KMS-11 (cell line): Measurements from ENCODE around the gene SLC23A2.

Source experiments
- H2AFZ ChIP-seq: fragments of 200-600 bp; sonication (generic); 2 replicates; pipeline ENCODE4 v1.6.1; 2016; ENCODE audit warnings: antibody characterized with exemption, mixed run types, low read depth
- H3K27ac ChIP-seq: fragments of 200-600 bp; sonication (generic); 2 replicates; pipeline ENCODE4 v1.6.1; 2016; ENCODE audit warnings: mild to moderate bottlenecking, mixed run types
- H3K27me3 ChIP-seq: fragments of 200-600 bp; sonication (generic); 2 replicates; pipeline ENCODE4 v1.6.1; 2017; ENCODE audit warnings: mild to moderate bottlenecking, low read depth, mixed run types, moderate library complexity; ENCODE audit not compliant: insufficient read depth
- H3K36me3 ChIP-seq: fragments of 200-600 bp; sonication (generic); 2 replicates; pipeline ENCODE4 v1.6.1; 2017; ENCODE audit warnings: mild to moderate bottlenecking, mixed run types; ENCODE audit not compliant: insufficient read depth
- H3K4me1 ChIP-seq: fragments of 200-600 bp; sonication (generic); 2 replicates; pipeline ENCODE4 v1.6.1; 2016; ENCODE audit warnings: mild to moderate bottlenecking, low read depth, mixed run types; ENCODE audit not compliant: poor library complexity, severe bottlenecking
- H3K4me2 ChIP-seq: fragments of 200-600 bp; sonication (generic); 2 replicates; pipeline ENCODE4 v1.7.0; 2016; ENCODE audit warnings: mild to moderate bottlenecking, mixed run types
- H3K4me3 ChIP-seq: fragments of 200-600 bp; sonication (generic); IDR thresholded peaks from 2 replicates; pipeline ENCODE4 v1.6.1; 2017; ENCODE audit warnings: low read depth, low read length, mixed read lengths; ENCODE audit not compliant: insufficient read depth
- H3K79me2 ChIP-seq: fragments of 200-600 bp; sonication (generic); 2 replicates; pipeline ENCODE4 v1.6.1; 2016; ENCODE audit warnings: low read depth, mixed run types; ENCODE audit not compliant: insufficient read depth
- H3K9ac ChIP-seq: fragments of 200-600 bp; sonication (generic); 2 replicates; pipeline ENCODE4 v1.6.1; 2016; ENCODE audit warnings: mild to moderate bottlenecking, mixed run types
- H4K20me1 ChIP-seq: fragments of 200-600 bp; sonication (generic); 2 replicates; pipeline ENCODE4 v1.6.1; 2016; ENCODE audit warnings: mild to moderate bottlenecking, mixed run types; ENCODE audit not compliant: insufficient read depth
- TF ChIP-seq, protein P1 (sequence below): fragments of 200-600 bp; sonication (generic); conservative IDR thresholded peaks from 2 replicates; pipeline ENCODE4 v1.6.1; 2017; ENCODE audit warnings: low read depth, mild to moderate bottlenecking, antibody characterized with exemption, low read length, moderate library complexity, mixed read lengths

The SLC23A2 gene

DNA sequence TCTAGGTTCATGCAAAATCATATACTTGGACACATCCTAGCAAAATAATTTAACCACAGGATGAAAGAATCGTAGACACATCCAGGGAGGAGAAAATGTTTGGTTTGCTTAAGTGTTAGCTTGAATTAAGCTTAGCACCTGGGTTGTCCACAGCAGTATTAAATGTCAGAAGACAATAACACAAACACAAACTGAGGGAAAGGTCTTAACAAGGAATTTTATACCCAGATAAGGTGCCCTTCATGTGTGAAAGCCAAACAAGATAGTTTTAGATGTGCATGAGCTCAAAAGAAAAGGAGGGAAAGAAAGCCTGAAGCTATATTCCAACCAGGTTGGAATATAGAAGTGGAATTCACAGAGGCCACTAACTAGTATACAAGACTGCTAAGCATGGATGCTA, 49.1 kb downstream of the SLC23A2 start:
- H3K27me3 ChIP-seq: no peaks in the 10 kb centered on the region

DNA sequence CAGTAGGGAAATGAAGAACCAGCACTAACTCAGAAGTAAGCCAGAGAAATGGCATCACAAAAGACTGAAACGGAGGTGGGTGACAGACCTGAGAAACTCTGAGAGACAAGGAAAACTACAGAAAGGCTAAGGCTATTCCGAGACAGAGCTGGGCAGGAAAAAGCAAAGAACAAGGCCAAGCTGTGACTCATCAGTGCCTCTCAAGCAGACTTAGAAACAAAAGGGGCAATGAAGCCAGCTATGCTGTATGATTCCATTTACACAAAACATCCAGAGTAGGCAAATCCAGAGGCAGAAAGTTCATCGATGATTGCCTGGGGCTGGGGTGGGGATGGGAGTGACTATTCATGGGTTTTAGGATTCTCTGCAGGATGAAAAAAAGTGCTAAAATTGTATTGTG, 50.0 kb downstream of the SLC23A2 start:
- Histone ChIP-seq H3K79me2 (no peaks in the 10 kb centered on the region), H3K36me3 (no peaks in the 10 kb centered on the region), H3K4me3 (no peak overlapping the region), H3K27ac (no peak overlapping the region), H4K20me1 (no peaks in the 10 kb centered on the region), H3K9ac (no peak overlapping the region), H3K4me2 (no peak overlapping the region), H2AFZ (no peak overlapping the region), H3K27me3 (no peaks in the 10 kb centered on the region), H3K4me1 (no peaks in the 10 kb centered on the region)
- TF ChIP-seq, protein P1, sequence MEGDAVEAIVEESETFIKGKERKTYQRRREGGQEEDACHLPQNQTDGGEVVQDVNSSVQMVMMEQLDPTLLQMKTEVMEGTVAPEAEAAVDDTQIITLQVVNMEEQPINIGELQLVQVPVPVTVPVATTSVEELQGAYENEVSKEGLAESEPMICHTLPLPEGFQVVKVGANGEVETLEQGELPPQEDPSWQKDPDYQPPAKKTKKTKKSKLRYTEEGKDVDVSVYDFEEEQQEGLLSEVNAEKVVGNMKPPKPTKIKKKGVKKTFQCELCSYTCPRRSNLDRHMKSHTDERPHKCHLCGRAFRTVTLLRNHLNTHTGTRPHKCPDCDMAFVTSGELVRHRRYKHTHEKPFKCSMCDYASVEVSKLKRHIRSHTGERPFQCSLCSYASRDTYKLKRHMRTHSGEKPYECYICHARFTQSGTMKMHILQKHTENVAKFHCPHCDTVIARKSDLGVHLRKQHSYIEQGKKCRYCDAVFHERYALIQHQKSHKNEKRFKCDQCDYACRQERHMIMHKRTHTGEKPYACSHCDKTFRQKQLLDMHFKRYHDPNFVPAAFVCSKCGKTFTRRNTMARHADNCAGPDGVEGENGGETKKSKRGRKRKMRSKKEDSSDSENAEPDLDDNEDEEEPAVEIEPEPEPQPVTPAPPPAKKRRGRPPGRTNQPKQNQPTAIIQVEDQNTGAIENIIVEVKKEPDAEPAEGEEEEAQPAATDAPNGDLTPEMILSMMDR: no peak

More for the DNA sequence above, 49.1 kb downstream of the SLC23A2 start:
- H3K27ac ChIP-seq: no peak overlapping the region
- no peaks in the 10 kb centered on the region for H3K36me3 ChIP-seq
- H3K4me1 ChIP-seq: no peaks in the 10 kb centered on the region
- TF ChIP-seq, protein P1: no peak
- H3K4me2 ChIP-seq: no peak overlapping the region
- no peaks in the 10 kb centered on the region for H4K20me1 ChIP-seq
- H2AFZ ChIP-seq: no peak overlapping the region
- no peak overlapping the region for H3K9ac ChIP-seq
- H3K79me2 ChIP-seq: no peaks in the 10 kb centered on the region
- no peak overlapping the region for H3K4me3 ChIP-seq

DNA sequence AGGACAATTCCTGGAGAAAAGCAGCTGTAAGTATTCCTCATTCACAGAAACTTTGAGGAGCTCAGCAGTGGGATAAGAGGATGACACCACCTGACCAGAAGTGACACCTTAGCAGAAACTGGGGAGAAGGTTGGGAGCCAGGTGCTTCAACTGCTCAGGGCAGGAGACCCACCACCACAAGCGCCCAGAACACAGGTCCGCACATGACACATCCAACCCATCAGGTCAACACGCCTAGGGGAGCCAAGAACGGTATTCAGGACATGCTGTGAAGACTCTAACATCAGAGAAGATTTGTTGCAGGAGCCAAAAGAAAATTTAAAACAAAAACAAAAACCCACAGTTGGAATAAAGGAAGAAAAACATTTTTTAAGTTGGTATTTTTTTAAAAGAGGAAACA, 50.5 kb downstream of the SLC23A2 start:
- Histone ChIP-seq H3K27me3 (no peaks in the 10 kb centered on the region), H3K36me3 (no peaks in the 10 kb centered on the region), H3K4me1 (no peaks in the 10 kb centered on the region), H3K4me3 (no peak overlapping the region), H3K79me2 (no peaks in the 10 kb centered on the region), H3K4me2 (no peak overlapping the region), H3K27ac (no peak overlapping the region), H3K9ac (no peak overlapping the region), H4K20me1 (no peaks in the 10 kb centered on the region), H2AFZ (no peak overlapping the region)
- TF ChIP-seq, protein P1: no peak

DNA sequence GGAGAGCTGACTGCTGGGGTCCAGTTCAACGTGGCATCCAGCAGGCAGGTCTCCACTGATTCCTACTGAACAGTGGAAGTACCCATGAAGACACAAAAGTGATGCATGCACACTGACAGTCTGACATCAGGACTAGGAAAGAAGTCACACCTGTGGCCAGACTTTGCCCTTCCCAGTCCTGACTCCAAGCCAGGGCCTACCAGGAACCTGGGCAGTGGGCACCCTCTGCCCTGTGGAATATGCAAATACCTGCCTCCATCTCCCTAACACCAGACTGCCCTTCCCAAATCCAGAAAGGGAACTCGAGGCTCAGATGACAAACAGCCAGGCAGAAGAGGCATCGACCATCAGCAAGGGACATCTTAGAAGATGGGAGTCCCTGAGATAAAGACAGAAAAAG, 50.9 kb downstream of the SLC23A2 start:
- TF ChIP-seq, protein P1: no peak
- Histone ChIP-seq H2AFZ (no peak overlapping the region), H3K27me3 (no peaks in the 10 kb centered on the region), H3K27ac (no peak overlapping the region), H4K20me1 (no peaks in the 10 kb centered on the region), H3K9ac (no peak overlapping the region), H3K4me1 (no peaks in the 10 kb centered on the region), H3K79me2 (no peaks in the 10 kb centered on the region), H3K4me3 (no peak overlapping the region), H3K4me2 (no peak overlapping the region), H3K36me3 (no peaks in the 10 kb centered on the region)

DNA sequence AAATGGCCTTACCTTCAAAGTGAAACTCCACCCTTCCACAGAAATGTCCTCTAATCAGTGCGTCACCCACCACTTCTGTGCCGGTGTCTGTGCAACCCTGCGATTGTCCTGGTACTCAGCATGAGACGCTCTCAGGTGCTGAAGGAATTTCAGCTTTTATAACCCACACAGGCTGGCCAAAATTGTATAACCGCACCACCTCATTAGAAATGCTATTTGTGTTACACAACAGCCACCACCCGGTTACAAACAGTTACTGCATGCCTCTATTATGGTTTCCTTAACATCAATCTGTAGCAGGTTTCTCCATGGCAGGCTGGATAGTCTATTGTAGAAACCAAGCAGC, 51.5 kb downstream of the SLC23A2 start:
- H3K9ac ChIP-seq: no peak overlapping the region
- H3K4me2 ChIP-seq: no peak overlapping the region
- no peaks in the 10 kb centered on the region for H3K36me3 ChIP-seq
- TF ChIP-seq, protein P1: no peak
- no peak overlapping the region for H3K4me3 ChIP-seq
- H3K79me2 ChIP-seq: no peaks in the 10 kb centered on the region
- no peaks in the 10 kb centered on the region for H3K27me3 ChIP-seq
- H4K20me1 ChIP-seq: no peaks in the 10 kb centered on the region
- no peak overlapping the region for H2AFZ ChIP-seq
- no peaks in the 10 kb centered on the region for H3K4me1 ChIP-seq
- H3K27ac ChIP-seq: no peak overlapping the region
